Upper lobe of left lung (tissue), 4 donors: Measurements from ENCODE around the gene MAML2.

Experiments
- CTCF ChIP-seq, 6 experiments: fragments of 450-650 bp in 4 of 6; fragments of 200-600 bp in 2 of 6; sonication (generic) in 2 of 6; IDR thresholded peaks; one replicate each; pipeline ENCODE4 v1.5.1; 2016 to 2019; ENCODE audit warnings: antibody characterized with exemption in 6 of 6
- EP300 ChIP-seq, 4 donors: sonication (generic); formaldehyde crosslinking; IDR thresholded peaks; one replicate each; pipeline ENCODE4 v1.5.1; 2017; ENCODE audit warnings: antibody characterized with exemption in 4 of 4, control low read depth in 2 of 4
- POLR2A ChIP-seq, 4 donors: fragments of 450-650 bp; IDR thresholded peaks; one replicate each; pipeline ENCODE4 v1.5.1; 2016 to 2017; ENCODE audit warnings: antibody characterized with exemption in 4 of 4, mild to moderate bottlenecking in 2 of 4
- POLR2AphosphoS5 ChIP-seq, 2 donors: sonication (generic); formaldehyde crosslinking; IDR thresholded peaks; one replicate each; pipeline ENCODE4 v1.5.1; 2017; ENCODE audit warnings: antibody characterized with exemption in 2 of 2

DNA sequence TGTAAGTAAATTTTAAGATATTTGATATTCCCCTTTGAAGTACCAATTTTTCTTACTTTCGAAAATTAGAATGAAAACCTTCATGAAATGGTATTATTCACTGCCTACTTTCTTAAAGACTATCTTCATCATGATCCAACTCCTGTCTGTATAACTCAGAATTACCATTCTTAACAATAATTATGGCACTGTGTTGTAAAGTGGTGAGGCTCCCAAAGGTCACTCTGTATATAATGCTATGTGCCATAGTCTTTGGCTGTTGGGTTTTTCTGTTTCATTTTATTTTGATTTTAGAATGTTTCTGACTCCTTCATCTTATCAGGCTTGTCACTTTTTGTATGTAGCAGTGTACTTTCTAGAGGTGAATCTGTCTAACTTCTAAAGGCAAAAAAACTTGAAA is 52.4 kb downstream of the MAML2 start:
- no peak for TF ChIP-seq CTCF (IDR thresholded peaks at IDR 0.05)
- TF ChIP-seq POLR2AphosphoS5 (IDR thresholded peaks at IDR 0.05): no peak
- no peak for TF ChIP-seq POLR2A (IDR thresholded peaks at IDR 0.05)
- no peak for TF ChIP-seq EP300 (IDR thresholded peaks at IDR 0.05)
